Mammary epithelial cell (primary cell): ENCODE data around the gene GORASP2.

ENCODE experiments used
- CTCF ChIP-seq, 2 donors: IDR thresholded peaks in 1 of 2; conservative IDR thresholded peaks in 1 of 2; 2 replicates each; pipeline ENCODE4 v1.5.1; 2011 to 2012; ENCODE audit warnings: inconsistent platforms in 2 of 2, low read length in 2 of 2, mild to moderate bottlenecking in 2 of 2, control low read depth in 1 of 2, low read depth in 1 of 2; ENCODE audit not compliant: insufficient read depth in 1 of 2; ENCODE audit errors: extremely low read depth in 1 of 2
- EZH2 ChIP-seq: IDR thresholded peaks from 2 replicates; pipeline ENCODE4 v1.6.1; 2012; ENCODE audit warnings: low read length, inconsistent platforms, borderline replicate concordance

- no peak for TF ChIP-seq CTCF (conservative IDR thresholded peaks at IDR 0.05 in 1 of 2, IDR thresholded peaks at IDR 0.05 in 1 of 2; ENCODE audit: extremely low read depth in 1 of 2, insufficient read depth in 1 of 2, low read depth in 1 of 2, low read length in 2 of 2)
- no peak for TF ChIP-seq EZH2
Observed at GRCh38 chr2:171004833-171005232, 75.8 kb downstream of the GORASP2 start.
